HUES6 (cell line): ENCODE data around the gene PTPN14.
"Not testable (repeated sequence)": the region's sequence is repeated elsewhere in the genome, so short reads cannot be mapped to it uniquely, and the experiment has no call there.

Source experiments
- H3K27ac ChIP-seq: 2 replicates; pipeline ENCODE4 v1.7.0; 2013; ENCODE audit warnings: low read depth, mild to moderate bottlenecking, low read length, inconsistent platforms
- H3K27me3 ChIP-seq: 2 replicates; pipeline ENCODE4 v1.6.1; 2013; ENCODE audit warnings: low read length; ENCODE audit not compliant: control insufficient read depth, insufficient read depth
- H3K36me3 ChIP-seq: 2 replicates; pipeline ENCODE4 v1.6.1; 2013; ENCODE audit warnings: low read length; ENCODE audit not compliant: control insufficient read depth, insufficient read depth
- H3K4me1 ChIP-seq: 2 replicates; pipeline ENCODE4 v1.6.1; 2013; ENCODE audit warnings: low read length; ENCODE audit not compliant: control insufficient read depth, insufficient read depth
- H3K4me3 ChIP-seq: 2 replicates; pipeline ENCODE4 v1.5.1; 2013; ENCODE audit warnings: low read depth, low read length
- H3K9ac ChIP-seq: one replicate; pipeline ENCODE4 v1.6.1; 2013; ENCODE audit warnings: mild to moderate bottlenecking, low read length
- H3K9me3 ChIP-seq: 2 replicates; pipeline ENCODE4 v1.6.1; 2013; ENCODE audit warnings: low read depth, low read length; ENCODE audit not compliant: control insufficient read depth, insufficient read depth

Gene PTPN14

DNA sequence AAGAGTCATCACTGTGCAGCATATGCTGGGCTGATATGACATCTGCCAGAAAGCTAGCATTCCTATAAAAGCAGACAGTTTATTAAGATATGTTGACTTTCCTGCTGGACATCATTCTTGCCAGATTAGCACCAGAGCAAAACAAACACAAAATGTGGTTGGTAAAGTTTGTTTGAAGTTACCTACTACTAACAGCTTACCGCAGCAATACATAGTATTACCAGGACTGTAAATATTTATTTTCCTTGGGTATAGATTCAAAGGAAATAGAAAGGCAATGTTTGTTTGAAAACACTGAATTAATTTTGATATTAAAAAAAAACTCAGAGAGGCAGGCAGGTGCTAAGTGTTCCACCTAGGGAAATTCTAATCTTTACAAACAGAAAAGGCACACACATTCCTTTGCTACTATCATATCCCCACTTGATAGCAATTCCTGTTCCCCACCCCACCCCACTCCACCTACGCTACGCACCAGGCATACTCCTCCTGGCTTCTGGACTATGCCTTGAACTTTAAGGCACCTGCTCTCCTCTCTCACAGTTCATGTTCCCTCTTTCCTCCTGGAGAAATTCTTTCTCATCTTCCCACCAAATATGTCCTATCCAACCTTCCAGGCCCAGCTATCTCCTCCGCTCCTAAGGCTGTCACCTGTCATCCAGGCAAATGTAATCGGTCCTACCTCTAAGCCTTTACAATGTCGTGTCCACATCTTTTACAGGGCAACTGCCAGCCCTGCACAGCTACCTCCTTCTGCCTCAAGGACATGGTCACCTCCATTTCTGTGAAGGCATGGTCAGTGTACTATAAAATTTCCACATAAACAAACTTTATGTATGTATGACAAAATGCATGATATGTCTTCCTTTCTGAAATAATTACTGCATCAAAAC is 34.7 kb downstream of the PTPN14 start:
- peaks cover 6% of the 10 kb centered on the region; the same call in 1 of the 2 replicates for H3K9me3 ChIP-seq
- peaks cover 55% of the 10 kb centered on the region for H3K4me1 ChIP-seq
- H3K27ac ChIP-seq = 0 out of 2 replicates have a peak overlapping the region, but pooled peaks have one; percentile 16
- H3K27me3 ChIP-seq = no peaks in the 10 kb centered on the region
- no peak overlapping the region for H3K4me3 ChIP-seq
- H3K9ac ChIP-seq = no peak overlapping the region
- H3K36me3 ChIP-seq = no peaks in the 10 kb centered on the region

DNA sequence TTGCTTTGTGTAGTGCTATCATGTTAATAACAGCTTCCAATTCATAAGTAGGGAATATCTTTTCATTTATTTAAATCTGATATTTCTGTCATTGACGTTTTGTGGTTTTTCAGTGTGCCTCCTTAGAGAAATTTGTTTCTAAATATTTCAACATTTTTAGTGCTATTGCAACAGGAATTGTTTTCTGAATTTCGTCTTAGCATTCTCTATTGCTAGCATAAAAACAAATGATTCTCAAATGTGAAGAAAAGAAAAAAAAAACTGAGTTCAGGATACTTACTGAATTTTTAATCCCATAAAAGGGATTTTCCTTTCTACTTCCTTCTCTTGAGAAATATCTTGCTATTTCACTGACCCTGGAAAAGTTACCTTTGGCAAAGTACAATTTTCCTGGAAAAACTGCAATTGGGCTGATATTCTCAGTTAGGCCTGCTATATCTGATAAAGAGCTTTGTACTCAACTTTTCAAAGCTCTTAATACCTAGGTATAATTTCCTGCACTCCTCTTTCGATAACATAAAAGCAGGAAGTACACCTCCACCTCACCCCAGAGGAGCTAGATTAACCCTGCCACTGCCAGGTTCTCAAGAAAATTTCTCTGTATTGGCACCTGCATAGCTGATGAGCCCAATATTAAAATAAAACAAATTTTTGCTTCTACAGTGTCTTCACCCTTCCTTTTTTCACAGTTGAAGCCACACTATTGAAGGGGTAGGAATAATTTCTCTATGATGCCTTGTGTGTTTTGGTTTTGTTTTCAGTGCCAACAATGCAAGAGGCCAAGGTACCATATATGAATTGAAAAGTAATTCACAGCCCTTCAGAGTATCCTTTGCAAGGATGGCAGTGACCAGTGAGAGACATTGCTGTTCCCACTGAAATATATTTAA is 35.6 kb downstream of the PTPN14 start:
- Histone ChIP-seq H3K4me3 (no peak overlapping the region), H3K27me3 (no peaks in the 10 kb centered on the region), H3K9me3 (peaks cover 15% of the 10 kb centered on the region), H3K9ac (no peak overlapping the region), H3K27ac (0 out of 2 replicates have a peak overlapping the region, but pooled peaks have one; percentile 16), H3K36me3 (peaks cover 3% of the 10 kb centered on the region; the same call in 1 of the 2 replicates), H3K4me1 (peaks cover 49% of the 10 kb centered on the region)

- Histone ChIP-seq H3K36me3 (peaks cover 12% of the 10 kb centered on the region; the same call in 1 of the 2 replicates), H3K9ac (peak overlapping the region; percentile 22), H3K27ac (peak overlapping the region; percentile 30; the same call in 1 of the 2 replicates), H3K4me3 (peak overlapping the region; percentile 14; the same call in 1 of the 2 replicates), H3K9me3 (peaks cover 24% of the 10 kb centered on the region), H3K27me3 (no peaks in the 10 kb centered on the region), H3K4me1 (peaks cover 42% of the 10 kb centered on the region)
These were observed 36.5 kb downstream of the PTPN14 start for GRCh38 chr1:214514819-214515383.

DNA sequence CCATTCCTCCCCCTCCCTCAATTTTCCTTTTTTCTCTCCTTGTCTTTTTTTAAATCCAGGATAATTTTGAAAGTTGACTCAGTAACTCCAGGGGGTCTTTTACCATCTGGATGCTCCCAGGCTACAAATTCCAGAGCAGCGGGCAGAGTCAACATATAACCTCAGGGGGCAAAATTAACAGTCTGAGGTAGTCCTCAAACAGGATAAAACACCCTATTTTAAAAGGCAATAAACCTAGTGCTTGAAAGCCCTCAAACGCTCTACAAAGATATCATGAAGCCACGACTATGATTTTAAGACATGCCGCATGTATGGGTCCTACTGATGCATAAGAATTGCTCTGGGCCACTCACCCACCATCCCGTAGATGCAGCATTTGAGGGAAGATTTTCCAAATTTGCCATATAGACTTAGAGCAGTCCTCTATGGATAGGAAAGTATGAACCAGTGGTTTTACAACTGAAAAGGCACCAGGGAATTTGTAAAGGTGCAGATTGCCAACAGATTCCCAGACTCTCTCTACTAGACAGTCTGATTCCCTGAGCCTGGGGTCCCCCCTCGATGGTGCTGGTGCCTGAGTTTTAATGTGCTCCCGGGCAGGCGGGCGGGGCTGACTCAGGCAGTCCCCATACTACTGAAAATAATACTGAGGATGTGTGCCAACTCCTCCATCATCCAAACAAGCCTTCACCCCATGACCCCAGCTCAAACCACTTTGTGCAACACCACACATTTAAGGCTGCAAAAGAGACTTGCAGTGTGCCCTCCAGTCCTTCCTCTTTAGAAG is 37.2 kb downstream of the PTPN14 start:
- H3K4me1 ChIP-seq = peaks cover 42% of the 10 kb centered on the region
- peaks cover 15% of the 10 kb centered on the region; the same call in 1 of the 2 replicates for H3K36me3 ChIP-seq
- peak overlapping the region; percentile 14; the same call in 1 of the 2 replicates for H3K4me3 ChIP-seq

GRCh38 chr1:214513394-214513793 is 38.0 kb downstream of the PTPN14 start:
- Histone ChIP-seq H3K9ac (no peak overlapping the region), H3K27me3 (no peaks in the 10 kb centered on the region), H3K4me1 (peaks cover 42% of the 10 kb centered on the region), H3K36me3 (peaks cover 24% of the 10 kb centered on the region; the same call in 1 of the 2 replicates), H3K9me3 (peaks cover 37% of the 10 kb centered on the region), H3K4me3 (no peak overlapping the region), H3K27ac (no peak overlapping the region)

More for the DNA sequence above, 37.2 kb downstream of the PTPN14 start:
- Histone ChIP-seq H3K9me3 (peaks cover 29% of the 10 kb centered on the region), H3K27ac (peak overlapping the region; percentile 30; the same call in 1 of the 2 replicates), H3K9ac (peak overlapping the region; percentile 22), H3K27me3 (no peaks in the 10 kb centered on the region)

DNA sequence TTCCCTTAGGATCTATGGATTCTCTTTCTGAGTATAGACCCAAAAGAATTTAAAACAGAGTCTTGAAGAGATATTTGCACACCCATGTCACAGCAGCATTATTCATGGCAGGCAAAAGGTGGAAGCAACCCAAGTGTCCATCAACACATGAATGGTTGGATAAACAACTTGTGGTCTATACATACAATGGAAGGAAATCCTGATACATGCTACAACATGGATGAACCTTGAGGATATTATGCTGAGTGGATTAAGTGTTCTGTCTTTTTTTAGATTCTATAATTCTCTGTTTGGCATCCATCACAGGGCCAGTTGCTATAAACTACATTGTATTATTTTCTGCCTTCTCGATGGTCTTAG is 39.8 kb downstream of the PTPN14 start:
- Histone ChIP-seq H3K27ac (no peak overlapping the region), H3K27me3 (no peaks in the 10 kb centered on the region), H3K4me3 (no peak overlapping the region), H3K4me1 (peaks cover 48% of the 10 kb centered on the region), H3K36me3 (peaks cover 25% of the 10 kb centered on the region; the same call in 1 of the 2 replicates), H3K9ac (no peak overlapping the region), H3K9me3 (peaks cover 38% of the 10 kb centered on the region)

DNA sequence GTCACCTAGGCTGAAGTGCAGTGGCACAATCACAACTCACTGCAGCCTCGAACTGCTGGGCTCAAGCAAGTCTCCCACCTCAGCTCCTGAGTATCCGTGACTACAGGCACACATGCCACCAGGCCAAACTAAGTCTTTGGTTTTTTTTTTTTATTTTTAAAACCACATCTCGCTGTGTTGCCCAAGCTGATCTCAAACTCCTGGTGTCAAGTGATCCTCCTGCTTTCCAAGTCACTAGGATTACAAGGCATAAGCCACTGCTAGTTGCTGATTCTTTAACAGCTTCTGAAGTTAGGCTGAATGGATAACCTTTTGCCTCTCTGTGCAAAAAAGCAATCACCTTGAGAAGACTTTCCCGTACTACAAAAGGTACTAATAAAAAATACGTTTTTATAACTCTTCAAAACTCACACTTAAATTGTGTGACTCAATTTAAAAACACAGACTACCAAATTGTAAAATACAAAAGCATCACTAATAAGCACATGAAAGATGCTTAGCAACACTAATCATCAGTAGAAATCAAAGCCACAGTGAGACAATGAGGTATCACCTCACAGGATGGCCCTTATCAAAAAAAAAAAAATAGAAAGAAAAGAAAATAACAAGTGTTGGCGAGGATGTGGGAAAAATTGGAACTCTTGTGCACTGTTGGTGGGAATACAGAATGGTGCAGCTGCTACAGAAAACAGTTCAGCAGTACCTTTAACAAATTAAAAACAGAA is 40.3 kb downstream of the PTPN14 start:
- Histone ChIP-seq H3K4me3 (no peak overlapping the region), H3K4me1 (peaks cover 45% of the 10 kb centered on the region), H3K9ac (no peak overlapping the region), H3K36me3 (peaks cover 25% of the 10 kb centered on the region; the same call in 1 of the 2 replicates), H3K27me3 (no peaks in the 10 kb centered on the region), H3K9me3 (peaks cover 38% of the 10 kb centered on the region), H3K27ac (no peak overlapping the region)

GRCh38 chr1:214510477-214510876 is 40.9 kb downstream of the PTPN14 start:
- no peak overlapping the region for H3K4me3 ChIP-seq
- no peaks in the 10 kb centered on the region for H3K27me3 ChIP-seq
- no peak overlapping the region for H3K9ac ChIP-seq
- H3K27ac ChIP-seq = no peak overlapping the region
- peaks cover 44% of the 10 kb centered on the region for H3K4me1 ChIP-seq
- H3K9me3 ChIP-seq = peaks cover 38% of the 10 kb centered on the region
- H3K36me3 ChIP-seq = peaks cover 25% of the 10 kb centered on the region; the same call in 1 of the 2 replicates

DNA sequence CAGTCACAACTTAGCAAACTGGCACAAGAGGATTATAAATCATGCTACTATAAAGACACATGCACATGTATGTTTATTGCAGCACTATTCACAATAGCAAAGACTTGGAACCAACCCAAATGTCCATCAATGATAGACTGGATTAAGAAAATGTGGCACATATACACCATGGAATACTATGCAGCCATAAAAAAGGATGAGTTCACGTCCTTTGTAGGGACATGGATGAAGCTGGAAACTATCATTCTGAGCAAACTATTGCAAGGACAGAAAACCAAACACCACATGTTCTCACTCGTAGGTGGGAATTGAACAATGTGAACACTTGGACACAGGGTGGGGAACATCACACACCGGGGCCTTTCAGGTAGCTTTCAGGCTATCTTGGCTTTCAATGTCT is 41.8 kb downstream of the PTPN14 start:
- not testable (repeated sequence) for H3K27ac ChIP-seq, H3K27me3 ChIP-seq, H3K9ac ChIP-seq, H3K4me3 ChIP-seq
- Histone ChIP-seq H3K4me1 (peaks cover 44% of the 10 kb centered on the region), H3K36me3 (peaks cover 25% of the 10 kb centered on the region; the same call in 1 of the 2 replicates), H3K9me3 (peaks cover 38% of the 10 kb centered on the region)
